GM18907 (cell line): ENCODE data around the gene CPSF6.
A peak's percentile ranks its signal among the peaks of the same experiment; 100 is the strongest.
"Not testable (repeated sequence)": the region's sequence is repeated elsewhere in the genome, so short reads cannot be mapped to it uniquely, and the experiment has no call there.

Source experiments
- ATAC-seq: cut with Tn5 transposase; IDR thresholded peaks from one replicate; pipeline ENCODE4 v1.9.1; 2021; ENCODE audit warnings: mild to moderate bottlenecking, moderate library complexity; ENCODE audit not compliant: unreplicated experiment

The CPSF6 gene, protein sequence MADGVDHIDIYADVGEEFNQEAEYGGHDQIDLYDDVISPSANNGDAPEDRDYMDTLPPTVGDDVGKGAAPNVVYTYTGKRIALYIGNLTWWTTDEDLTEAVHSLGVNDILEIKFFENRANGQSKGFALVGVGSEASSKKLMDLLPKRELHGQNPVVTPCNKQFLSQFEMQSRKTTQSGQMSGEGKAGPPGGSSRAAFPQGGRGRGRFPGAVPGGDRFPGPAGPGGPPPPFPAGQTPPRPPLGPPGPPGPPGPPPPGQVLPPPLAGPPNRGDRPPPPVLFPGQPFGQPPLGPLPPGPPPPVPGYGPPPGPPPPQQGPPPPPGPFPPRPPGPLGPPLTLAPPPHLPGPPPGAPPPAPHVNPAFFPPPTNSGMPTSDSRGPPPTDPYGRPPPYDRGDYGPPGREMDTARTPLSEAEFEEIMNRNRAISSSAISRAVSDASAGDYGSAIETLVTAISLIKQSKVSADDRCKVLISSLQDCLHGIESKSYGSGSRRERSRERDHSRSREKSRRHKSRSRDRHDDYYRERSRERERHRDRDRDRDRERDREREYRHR

DNA sequence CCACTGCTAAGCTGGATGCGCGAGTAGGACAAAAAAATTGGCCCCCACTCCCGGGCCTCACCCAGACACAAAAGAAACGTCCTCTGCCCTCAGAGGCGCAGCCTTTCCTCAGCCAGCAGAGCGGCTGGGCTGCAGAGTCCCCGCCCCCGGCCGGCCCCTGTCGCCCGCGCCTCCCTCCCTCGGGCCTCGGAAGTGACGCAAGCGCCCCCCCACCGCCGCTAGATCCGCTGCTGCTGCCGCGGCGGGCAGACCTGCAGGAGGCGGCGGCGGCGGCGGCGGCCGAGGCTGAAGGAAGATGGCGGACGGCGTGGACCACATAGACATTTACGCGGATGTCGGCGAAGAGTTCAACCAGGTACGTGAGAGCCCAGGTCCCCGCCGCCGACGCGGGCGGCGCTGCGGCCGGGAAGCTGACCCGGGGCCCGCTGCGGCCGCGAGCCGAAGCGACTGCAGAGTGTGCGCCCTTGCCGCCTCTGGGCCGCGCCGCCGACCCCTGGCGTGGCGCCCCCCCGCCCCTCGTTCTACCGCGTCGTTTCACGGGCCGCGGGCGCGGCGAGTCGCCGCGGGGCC is at the start of gene CPSF6:
Gene CPSF6, plus strand, starts transcription at position 218 of the 570 bp plus-strand sequence. Its CDS starts 78 bp downstream, at position 296.
- ATAC-seq, result peak; percentile 93

DNA sequence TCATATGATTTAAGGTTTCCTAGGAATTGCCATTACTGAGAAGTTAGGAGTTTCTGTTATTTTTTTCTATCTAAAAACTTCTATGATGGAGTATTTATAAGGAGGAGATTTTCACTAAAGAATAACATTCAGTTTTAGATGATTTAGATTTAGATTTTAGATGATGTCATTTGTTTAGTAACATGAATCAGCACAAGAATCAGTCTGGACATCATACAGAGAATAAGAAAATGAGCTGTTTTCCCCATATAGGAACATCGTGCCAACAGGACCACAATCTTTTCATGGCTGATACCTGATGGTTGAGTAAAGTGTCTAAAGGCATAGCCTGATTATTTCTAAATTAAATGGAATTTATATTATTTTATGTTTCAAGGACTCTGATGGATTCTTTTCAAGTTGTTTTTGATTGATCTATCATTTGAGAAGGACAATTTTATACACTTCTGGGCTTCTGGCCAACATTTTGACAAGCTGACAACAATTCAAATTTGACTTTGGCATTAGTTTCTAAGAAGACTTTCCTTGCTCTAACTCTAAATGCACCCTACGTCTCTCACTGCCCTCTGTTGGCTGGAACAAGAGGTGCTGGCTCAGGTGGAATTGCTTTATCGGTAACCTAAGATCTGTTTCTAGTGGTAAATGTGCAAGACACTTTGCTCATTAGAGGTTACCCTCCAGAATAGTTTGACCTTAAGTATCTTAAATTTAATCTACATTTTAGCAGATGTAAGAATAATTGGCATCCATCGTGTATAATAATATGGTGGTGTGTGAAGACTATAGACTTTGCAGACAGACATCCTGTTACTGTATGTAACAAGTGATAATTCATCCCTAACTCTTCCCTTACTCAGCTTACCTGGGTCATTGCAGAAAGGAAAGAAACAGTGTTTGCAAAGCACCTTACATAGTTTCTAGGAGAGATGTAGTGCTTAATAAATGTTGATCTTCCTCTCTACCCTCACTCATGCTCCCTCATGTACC is 42.8 kb upstream of the CPSF6 start:
- no peak for ATAC-seq

DNA sequence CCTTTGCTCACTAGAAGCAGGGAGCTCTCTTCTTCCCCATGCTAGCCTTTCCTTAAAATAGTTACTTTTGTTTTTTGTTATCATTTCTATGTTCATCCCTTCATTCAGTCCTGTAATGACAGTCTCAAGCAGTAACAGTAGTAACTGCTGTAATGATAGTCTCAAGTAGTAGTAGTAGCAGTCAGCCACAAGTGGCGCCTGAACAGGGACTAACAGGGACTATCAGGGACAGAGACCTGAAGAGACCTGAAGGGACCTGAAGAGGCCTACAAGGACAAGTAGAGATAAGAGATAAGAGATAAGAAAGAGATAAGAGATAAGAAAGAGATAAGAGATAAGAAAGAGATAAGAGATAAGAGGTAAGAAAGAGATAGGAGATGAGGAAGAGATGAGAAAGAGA is 39.4 kb upstream of the CPSF6 start:
- not testable (repeated sequence) for ATAC-seq

DNA sequence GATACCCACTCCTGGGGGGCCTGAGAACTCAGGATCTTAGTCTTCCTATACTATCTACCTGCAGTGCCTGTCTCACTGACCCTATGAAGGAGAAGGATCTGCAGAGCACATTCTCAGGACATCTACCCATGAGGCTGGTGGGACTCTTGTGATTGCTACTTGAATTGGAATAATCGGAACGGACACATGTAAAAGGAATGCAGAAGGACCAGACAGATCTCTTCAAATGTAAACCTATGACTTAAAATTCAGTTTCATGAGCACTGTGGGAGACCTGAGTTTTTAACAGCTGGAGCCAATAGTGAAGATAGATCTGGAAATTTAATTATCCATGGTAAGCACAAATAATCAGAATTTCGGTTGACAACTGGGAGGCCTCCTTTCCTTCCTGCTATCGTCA is 35.2 kb upstream of the CPSF6 start:
- no peak for ATAC-seq

DNA sequence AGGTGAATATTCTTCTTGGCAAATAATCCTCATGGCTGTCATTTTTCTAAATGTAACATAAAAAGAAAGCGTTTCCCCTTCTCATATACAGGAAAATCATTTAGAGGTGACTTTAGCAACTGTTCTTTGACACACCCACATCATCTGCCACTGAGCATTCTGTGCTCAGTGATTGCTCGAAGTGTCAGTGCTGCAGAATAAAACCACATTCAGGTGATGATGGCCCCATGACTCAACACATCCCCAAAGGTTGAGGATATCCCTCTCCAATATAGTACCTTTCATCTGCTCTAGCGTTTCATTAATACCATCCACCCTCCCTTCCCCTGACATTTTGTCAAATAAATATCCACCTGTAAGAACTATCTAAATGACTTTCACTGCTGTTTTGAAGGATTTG is 28.7 kb upstream of the CPSF6 start:
- ATAC-seq, result no peak

DNA sequence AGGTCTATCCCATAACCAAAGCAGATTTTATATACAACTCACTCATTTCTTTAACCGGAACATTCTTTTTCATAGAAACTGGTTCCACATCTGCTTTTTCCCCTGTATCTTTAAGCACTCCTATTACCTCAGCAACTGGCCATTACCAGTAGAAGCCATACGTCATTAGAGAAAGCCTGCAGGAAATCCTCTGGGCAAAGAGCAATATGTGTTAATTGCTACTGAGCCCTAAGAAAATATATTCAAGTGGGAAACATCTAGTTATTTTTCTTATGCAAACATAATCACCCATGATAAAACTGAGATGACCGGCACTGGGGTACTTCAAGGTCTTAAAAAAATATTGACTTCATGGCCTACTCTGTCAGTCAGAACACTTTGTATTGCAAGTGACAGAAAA is 28.2 kb upstream of the CPSF6 start:
- ATAC-seq, result no peak

DNA sequence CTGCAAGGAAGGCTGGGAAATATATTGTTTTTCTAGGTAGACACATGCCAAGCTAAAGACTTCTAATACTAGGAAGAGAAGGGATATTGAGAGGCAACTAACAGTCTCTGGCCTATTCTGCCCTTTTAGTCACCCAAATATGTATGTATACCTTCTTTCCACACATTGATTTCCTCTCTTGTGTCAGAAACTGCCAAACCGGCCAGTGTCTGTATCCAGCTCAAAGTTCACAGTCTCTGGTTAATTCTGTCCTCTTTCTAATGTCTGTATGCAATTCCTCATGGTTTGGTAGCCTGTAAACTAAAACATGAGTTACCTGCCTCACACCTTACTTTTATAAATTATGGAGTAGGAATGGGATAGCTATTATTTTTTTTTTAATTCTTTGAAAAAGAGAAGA is 25.2 kb upstream of the CPSF6 start:
- no peak for ATAC-seq

DNA sequence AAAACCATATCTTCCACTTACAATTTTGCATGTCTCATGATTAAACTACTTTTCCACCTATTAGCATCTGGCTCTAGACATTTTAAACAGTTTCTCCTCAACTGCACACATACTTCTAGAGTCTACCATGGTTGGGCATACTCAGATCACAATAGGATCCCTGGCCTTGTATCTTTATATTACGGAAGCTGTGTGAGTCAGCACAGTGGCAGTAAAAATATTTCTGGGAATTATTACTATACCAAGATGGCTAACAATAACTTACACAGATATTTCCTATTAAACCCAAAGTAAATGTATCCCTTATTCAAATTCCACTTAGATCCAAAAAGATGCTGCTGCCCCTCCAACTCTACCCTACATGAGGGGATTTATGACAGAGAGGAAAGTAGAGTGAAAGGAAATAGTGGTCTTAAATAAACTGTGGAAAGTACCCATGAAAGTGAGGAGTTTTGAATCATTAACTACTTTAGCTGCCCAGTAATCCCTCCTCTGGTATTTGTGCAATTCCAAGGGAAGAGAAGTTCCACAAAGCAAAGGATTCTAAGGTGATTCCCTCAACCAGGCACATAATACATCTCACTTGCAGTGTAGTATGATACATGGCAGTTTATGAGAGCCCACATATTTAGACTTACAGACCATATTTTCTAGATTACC is 14.0 kb upstream of the CPSF6 start:
- ATAC-seq, result no peak

DNA sequence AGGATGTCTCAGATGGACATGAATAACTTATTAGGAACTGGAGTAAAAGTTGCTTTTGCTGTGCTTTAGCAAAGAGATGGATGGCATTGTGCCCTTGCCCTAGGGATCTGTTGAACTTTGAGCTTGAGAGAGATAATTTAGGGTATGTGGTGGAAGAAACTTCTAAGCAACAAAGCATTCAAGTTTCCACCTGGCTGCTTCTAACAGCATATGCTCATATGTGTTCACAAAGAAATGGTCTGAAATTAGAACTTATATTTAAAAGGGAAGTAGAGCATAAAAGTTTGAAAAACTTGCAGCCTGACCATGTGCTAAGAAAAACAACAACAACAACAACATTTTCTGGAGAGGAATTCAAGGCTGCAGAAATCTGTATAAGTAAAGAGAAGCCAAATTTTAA is 7.9 kb upstream of the CPSF6 start:
- no peak for ATAC-seq

DNA sequence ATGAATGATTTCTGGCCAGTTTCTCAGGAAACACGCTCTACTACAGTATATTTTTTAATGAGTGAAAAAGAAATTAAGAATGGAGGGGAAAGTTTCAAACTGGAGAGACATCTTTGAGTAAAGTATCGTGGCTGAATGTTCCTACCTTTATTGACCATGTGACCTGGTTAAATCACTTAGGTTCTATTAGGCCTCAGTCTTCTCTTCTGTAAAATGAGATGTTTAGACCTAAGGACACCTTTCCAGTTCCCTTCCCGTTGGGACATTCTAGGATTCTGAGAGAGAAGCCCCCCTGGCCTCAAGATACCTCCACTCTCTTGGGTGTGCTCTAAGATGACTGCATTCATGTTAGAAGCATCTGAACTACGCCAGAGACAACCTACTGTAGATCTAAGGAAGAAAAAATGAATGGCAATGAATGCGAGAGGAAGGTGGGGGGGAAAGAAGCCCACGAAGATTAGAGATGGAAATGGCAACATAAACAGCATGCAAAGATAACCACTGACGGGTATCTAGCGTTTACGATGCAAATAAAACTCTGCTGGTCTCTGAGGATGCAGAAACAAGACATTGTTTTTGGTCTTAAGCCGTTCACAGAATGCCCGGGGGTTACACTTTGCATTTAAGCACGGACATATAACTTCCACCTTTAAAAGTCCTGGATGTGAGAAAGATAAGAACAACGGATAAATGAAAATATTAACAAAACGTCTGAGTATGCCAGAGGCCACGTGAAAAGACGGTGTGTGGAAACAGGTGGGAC is 599 bp upstream of the CPSF6 start:
- ATAC-seq, result peak; percentile 5

DNA sequence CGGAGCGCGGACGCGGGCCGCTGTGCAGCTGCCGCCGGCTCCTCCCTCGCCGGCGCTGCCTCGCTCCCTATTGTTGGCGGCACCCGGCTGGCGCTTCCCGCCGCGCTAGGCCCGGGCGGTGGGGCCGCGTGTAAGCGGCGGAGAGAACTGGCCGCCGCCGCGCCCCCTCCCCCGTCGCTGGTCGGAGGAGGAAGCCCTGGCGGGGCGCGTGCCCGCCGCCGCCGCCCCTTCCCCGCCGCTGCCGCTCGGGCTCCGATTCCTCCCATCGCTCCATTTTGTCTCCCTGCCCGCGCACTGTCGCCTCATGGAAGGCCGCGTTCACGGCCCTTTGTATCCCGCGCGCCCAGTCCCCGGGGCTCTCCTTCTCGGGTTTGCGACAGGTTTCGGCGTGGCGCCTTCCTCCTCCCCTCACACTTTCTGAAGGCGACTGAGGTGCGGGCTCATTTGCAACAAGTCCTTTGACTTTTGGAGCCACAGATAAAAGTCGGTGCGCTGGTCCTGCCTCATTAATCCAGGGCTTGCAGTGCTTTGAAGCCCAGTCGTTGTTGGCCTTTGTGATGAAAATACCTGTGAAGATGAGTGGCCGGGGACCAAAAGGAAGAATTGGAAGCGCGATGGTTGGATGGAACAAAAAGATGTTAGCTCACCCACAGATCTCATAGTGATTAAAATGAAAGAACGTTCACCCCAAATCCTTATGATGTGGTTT is 707 bp downstream of the CPSF6 start:
- ATAC-seq, result peak; percentile 43

DNA sequence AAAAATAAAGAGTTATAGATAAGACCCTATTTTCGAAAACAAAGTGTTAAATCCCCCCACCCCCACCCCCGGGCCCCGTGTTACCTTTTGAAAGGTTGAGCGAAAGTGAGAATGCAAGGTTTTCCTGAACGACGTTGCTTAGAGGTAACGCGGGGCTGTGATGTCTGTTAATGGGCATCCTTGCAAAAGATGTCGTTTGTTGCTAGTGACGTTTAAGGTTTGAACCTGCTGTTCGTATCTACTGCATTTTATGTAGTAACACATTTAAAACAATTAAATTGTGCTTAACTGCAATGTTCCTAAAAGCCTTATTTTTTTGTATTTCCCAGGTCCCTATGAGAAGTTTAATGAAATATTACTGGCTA is 1.2 kb downstream of the CPSF6 start:
- ATAC-seq, result no peak

DNA sequence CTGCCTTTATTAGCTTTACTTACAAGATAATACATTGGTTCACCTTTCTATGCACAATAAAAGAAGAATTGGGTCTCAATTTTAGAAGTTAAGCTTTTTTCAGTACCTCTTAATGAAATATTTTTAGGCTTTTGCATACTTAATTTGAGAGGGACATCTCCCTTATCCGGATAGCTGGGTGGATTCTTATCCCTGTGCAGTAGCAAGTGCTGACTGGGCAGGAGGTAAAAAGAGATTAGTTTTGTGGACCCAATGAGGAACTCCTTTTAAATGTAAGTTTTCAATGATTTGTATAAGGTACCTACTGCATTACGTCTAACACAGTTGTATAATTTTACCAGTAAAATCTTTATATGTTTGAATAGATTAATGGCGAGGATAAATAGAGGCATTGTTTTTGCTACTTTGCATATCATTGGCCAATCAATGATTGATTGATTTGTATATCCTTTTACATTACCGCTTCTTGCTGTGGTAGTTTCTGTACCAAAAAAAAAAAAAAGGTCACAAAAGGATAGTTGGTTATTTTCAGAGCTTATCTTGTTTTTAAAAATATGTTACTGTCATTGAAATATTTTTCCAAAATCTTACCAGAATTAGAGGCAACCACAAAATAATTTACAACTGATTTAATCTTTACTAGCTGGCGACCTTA is 2.2 kb downstream of the CPSF6 start:
- ATAC-seq, result no peak

DNA sequence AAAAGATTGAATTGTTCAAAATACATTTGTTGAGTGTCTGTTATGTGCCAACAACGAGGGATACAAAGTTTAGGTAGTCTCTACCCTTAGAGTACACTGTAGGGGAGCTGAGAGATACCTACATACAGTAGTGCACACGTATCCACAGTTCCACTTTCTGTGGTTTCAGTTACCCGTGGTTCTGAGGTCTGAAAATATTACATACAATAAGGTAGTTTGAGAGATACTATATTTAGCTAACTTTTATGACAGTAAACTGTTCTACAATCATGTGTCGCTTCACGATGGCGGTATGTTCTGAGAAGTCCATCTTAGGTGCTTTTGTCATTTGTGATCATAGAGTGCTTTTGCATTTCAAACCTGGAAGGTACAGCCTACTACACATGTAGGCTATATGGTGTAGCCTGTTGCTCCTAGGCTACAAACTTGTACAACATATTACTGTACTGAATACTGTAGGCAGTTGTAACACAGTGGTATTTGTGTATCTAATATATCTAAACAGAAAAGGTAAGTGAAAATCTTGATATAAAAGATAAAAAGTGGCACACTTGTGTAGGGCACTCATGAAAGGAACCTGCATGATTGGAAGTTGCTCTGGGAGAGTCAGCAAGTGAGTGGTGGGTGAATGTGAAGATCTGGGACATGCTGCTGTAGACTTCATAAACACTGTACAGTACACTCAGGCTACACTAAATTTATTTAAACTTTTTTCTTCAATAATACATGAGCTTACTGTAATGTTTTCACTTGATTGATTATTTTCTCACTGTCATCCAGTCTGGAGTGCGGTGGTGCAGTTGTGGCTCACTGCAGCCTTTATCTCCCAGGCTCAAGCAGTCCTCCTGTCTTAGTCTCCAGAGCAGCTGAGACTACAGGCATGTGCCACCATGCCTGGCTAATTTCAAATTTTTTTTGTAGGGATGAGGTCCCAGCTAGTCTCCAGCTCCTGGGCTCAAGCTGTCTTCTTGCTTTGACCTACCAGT is 4.0 kb downstream of the CPSF6 start:
- peak; percentile 39 for ATAC-seq

DNA sequence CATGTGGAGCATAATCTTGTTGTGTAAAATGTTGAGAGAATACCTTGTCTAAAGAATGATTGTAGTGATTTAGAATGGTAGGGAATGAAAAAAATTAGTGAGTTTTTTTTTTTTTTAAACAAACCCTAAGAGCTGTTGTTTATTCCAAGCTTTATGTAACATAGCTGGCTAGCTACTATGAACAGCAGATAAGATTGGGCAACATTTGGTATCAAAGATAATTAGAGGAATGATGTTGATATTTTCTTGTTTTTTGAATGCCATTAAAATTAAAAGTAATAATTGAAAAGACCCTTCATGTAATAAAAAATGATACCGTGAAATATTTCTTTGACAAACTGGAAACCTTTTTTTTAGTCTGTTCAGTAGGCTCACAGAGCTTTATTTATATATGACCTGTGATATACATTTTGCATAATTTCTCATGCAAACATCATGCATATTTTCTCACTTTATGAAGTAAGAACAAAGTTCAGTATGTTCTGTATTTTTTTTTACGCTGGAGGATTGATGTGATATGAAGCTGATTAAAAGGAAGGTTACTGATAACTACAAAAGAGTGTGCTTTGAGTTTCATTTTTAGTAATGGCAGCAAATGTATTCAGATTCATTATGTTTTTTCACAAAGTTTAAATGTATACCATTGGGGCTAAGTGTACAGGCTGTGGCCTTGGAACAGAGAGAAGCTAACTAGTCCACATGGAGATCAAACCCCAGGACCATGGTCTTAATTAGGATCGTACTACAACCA is 8.1 kb downstream of the CPSF6 start:
- ATAC-seq, result no peak

DNA sequence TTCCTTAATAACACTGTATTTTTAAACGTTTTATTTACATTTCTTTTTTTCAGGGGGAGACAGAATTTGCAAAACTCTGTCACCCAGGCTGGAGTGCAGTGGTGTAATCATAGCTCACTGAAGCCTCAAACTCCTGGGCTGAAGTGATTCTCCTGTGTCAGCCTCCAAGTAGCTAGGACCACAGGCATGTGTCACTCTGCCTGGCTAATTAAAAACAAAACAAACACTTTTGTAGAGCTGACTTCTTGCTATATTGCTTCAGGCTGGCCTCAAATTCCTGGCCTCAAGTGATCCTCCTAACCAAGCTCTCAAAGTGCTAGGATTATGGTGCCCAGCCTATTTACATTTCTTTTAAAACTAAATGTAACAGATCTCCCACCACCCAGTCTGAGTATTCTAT is 12.7 kb downstream of the CPSF6 start:
- ATAC-seq, result no peak

DNA sequence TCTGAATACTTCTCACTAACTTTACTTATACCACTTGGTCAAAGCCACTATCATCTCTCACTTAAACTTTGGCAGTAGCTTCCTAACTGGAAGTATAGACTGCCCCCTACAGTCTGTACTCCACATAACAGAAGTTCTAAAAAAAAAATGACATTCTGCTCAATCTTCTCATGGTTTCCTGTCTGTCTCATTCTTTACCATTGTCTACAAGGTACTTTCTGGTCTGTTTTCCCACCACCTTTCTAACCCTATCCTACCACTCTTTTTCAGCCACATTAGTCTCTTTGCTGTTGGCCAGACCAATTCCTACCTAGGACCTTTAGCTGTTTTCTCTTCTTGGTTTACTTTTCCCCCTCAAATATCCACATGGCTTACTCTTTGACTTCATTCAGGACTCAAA is 14.7 kb downstream of the CPSF6 start:
- ATAC-seq, result peak; percentile 79
